Measurements from ENCODE around the gene ANKRD29.

GRCh38 chr18:23658285-23658684, 4.4 kb downstream of the ANKRD29 start:
- TF ChIP-seq CTCF (IDR thresholded peaks at IDR 0.05) = no peak
- no peak for TF ChIP-seq POLR2AphosphoS5 (IDR thresholded peaks at IDR 0.05)
- TF ChIP-seq POLR2A (IDR thresholded peaks at IDR 0.05) = no peak
- no peak for TF ChIP-seq EP300 (IDR thresholded peaks at IDR 0.05)

Data from stomach (tissue), 4 donors.